Body of pancreas (tissue), 4 donors: ENCODE data around the gene SLC23A2.

Source experiments
- POLR2A ChIP-seq, 3 donors: fragments of 450-650 bp; IDR thresholded peaks; one replicate each; pipeline ENCODE4 v1.6.1; 2016; ENCODE audit warnings: antibody characterized with exemption in 3 of 3, mild to moderate bottlenecking in 2 of 3
- TF ChIP-seq, protein P1 (sequence below), 7 experiments: fragments of 450-650 bp in 4 of 7; fragments of 200-600 bp in 3 of 7; sonication (generic) in 3 of 7; IDR thresholded peaks; one replicate each; pipeline ENCODE4 v1.5.1; 2016 to 2019; ENCODE audit warnings: antibody characterized with exemption in 7 of 7

DNA sequence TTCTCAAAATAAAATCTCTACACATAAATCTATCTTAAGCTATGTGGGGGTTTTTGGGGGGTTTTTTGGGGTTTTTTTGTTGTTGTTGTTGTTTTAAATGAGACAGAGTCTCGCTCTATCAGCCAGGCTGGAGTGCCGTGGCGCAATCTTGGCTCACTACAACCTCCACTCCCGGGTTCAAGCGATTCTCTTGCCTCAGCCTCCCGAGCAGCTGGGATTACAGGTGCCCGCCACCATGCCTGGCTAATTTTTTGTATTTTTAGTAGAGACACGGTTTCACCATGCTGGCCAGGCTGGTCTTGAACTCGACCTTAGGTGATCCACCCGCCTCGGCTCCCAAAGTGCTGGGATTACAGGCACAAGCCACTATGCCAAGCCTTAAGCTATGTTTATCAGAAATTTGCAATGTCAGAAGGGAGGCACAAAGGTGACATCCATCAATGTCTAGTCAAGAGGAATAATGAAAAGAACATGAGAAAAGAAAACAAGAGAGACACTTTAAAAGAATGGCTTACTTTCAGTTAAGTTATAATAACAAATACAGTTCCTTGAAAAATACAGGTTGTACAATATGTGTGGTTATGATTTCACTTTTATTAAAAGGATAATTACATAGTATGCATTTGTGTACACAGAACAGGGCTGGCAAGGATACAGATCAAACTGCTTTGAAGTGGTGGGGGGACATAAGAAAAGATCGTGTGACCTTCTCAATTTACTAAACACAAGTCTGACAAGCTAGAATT lies 28.6 kb downstream of the SLC23A2 start:
- TF ChIP-seq, protein P1, sequence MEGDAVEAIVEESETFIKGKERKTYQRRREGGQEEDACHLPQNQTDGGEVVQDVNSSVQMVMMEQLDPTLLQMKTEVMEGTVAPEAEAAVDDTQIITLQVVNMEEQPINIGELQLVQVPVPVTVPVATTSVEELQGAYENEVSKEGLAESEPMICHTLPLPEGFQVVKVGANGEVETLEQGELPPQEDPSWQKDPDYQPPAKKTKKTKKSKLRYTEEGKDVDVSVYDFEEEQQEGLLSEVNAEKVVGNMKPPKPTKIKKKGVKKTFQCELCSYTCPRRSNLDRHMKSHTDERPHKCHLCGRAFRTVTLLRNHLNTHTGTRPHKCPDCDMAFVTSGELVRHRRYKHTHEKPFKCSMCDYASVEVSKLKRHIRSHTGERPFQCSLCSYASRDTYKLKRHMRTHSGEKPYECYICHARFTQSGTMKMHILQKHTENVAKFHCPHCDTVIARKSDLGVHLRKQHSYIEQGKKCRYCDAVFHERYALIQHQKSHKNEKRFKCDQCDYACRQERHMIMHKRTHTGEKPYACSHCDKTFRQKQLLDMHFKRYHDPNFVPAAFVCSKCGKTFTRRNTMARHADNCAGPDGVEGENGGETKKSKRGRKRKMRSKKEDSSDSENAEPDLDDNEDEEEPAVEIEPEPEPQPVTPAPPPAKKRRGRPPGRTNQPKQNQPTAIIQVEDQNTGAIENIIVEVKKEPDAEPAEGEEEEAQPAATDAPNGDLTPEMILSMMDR (IDR thresholded peaks at IDR 0.05) = no peak
- TF ChIP-seq POLR2A (IDR thresholded peaks at IDR 0.05) = no peak
